CD4-positive, alpha-beta T cell treated with Interleukin-17A for 4 hours (primary cell): ENCODE results near the gene RNF214.
"Not testable (repeated sequence)": the region's sequence is repeated elsewhere in the genome, so short reads cannot be mapped to it uniquely, and the experiment has no call there.

ENCODE experiments used
- DNase-seq: peaks from one replicate; pipeline ENCODE4 v3.0.0-alpha.2; 2020; ENCODE audit warnings: mixed read lengths

The RNF214 gene

DNA sequence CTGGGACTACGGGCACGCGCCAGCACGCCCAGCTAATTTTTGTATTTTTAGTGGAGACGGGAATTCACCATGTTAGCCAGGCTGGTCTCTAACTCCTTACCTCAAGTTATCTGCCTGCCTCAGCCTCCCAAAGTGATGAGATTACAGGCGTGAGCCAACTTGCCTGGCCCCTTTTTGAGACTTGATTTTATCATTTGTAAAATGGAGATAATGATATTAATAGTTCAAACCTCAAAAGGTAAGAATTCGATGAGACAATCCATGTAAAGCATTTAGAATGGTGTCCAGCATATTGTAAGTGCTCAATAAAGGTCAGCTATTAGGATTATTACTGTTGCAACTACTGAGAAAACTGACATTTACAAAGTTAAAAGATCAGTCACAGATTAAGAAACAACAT, 86.3 kb downstream of the RNF214 start:
- no peak for DNase-seq

DNA sequence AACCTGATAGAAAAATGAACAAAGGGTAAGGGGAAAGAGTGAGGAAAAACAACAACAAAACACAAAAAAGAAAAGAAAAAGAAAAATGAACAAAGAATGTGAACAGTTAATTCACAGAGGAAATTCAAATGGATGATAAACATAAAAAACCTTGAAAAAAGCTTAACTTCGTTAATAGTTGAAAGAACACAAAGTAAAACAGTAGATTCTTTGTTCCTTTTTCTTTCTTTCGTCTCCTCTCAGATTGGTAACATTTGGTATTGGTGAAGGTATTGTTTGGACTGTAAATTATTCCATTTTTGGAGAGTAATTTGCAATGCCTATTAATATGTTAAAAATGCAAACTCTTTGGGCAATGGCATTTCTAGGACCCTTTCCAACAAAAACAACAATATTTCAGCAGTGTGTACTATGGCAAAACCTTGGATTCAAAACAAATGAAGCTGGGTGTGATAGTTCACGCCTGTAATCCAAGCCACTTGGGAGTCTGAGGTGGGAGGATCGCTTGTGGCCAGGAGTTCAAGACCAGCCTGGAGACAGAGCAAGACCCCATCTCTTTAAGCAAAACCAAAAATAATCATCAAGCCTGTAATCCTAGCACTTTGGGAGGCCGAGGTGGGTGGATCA, 86.9 kb downstream of the RNF214 start:
- no peak for DNase-seq

DNA sequence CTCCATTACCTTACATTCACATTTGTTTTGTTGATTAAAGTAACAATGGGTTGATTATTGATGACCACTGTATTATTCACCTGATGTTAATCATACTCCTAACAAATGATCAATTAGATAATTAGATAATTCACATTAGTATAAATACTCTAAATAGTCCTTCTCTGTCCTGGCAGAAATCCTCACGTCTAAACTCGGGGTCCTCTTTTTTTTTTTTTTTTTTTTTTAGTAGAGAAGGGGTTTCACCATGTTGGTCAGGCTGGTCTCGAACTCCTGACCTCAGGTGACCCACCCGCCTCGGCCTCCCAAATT, 94.7 kb downstream of the RNF214 start:
- not testable (repeated sequence) for DNase-seq

DNA sequence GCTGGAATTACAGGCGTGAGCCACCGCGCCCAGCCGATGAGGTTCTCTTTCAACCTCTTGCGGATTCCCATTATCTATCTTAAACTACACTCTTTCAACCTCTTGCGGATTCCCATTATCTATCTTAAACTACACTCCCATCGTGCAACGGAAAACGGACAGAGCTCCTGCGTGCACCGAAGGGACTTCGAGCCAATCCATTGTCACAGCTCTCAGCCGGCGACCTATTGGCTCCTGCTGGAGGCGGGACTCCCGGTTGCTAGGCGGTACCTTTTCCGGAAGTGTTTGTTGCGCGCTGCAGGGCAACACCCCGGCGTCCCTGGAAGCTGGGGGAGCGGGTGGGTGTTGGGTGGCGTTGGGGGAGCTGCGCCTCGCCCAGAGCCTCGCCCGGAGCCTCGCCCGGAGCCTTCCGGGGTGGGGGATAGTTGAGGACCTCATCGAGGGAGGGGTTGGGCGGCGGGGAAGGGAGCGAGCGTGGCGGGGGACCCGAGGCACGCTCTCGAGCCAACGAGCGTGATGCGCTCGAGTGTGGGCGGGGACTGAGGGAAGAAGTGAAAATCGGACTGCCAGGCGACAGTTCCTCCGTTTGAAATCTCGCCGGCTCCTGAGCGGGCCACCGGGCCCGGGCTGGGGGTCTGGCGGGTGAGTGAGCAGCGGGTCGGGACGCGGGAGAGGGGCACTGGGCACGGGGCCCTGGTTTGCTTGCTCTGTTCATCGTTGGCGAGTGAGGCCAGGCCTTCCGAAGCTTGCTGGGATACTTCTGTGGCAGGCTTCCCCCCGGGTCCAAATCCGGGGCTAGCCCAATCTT, 95.3 kb downstream of the RNF214 start, which contains the start of gene CEP164:
Gene CEP164, plus strand, starts transcription at position 288 of the 808 bp plus-strand sequence. CDS start 10,733 bp downstream, outside the sequence.
- DNase-seq: peak; percentile 96

DNA sequence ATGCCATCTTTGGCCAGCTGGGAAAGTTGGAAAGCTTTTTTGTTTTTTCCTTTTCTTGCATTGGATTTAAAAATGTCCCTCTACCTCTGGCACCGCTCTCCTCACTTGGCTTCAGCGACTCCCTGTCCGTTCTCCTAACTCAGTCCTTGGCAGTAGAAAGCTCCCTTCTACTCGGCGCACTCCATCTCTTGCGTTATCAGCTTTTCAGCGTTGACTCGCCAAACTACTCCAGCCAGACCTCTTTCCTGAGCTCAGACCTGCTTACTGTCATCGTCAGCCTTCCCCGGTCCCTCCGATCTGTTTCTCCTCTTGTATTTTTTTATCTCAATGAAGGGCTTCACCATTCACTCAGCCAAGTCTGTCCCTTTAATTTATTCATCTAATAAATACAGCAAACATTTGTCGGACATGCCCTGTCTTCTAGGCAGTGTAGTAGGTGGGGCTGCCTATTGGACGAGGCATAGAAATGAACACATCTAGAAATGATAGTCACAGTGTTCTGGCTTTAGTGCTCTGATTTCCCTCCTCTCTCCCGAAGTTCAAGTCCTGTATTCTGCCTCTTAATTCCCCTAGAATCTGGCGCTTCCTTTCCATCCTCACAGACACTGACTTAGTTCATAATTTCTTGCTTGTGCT, 96.0 kb downstream of the RNF214 start:
- DNase-seq: no peak

DNA sequence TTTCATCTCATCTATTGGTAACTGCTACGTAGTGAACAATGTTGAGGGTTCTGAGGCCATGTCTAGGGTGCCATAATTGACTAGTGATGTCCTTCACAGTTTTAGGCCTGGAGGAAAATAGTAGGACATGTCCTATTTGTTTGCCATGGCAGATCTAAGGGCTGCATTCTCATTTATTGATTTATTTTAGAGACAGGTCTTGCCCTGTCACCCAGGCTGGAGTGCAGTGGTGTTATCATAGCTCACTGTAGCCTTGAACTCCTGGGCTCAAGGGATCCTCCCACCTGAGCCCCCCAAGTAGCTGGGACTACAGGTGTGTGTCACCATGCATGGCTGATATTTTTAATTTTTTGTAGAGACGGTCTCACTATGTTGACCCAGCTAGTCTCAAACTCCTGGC, 100.4 kb downstream of the RNF214 start:
- DNase-seq: no peak

DNA sequence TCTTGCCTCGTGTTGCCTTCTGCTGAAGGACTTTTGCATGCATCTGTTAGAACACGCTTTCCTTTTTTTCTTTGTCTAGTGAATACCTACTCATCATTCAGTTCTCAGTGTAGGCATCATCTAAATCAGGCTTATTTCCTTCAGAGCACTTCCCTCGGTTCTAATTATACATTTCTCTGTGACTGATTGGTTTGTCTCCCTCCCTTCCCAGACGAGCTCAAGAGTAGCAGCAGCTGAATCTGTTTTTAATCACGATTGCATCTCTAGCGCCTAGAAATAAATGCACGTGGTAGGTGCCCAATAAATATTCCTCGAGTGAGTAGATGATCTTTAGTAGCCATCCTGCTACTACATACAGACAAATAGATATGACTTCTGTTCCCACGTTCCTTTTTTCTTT, 101.4 kb downstream of the RNF214 start:
- DNase-seq: no peak

DNA sequence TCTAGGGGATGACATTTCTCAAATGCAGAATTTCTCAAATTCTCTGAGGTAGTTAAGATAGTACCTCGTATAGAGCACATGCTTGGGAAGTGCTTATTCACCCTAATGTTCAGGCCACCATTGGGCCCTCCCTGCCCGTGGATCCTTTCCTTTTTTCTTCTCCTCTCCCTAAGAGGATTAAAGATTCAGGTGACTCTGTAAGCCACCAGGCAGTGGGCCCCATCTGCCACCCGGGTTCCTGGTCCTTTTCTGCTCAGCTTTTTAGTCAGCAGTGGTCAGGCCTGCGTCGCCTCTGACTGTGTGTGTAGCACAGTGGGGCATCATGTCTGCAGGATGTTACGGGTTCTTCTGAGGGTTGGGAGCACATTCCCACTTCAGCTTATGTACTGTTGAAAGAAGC, 102.4 kb downstream of the RNF214 start:
- DNase-seq: no peak

DNA sequence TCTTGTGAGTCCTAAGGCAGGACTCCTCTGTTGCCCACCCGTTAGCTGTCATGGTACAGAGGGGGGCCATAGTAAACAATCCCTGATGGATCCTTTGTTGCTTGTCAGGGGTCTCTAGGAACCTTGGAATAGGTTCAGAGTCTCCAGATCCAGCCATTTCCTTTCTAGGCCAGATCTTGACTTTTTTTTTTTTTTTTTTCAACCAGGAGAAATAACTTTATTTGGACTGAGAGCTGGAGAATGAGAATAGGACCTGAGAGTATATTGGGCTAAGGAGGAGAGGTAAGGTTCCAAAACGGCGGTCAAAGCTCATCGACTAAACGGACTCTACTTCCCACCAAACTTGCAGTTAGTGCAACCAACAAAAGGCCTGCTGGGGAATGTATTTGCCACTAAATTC, 102.9 kb downstream of the RNF214 start:
- DNase-seq: no peak
